K562 (cell line): ENCODE results near the gene ASB7. TPM values are rescaled to one million over a fixed set of nuclear protein-coding genes. Genes with fewer than 3 reads are reported as not detected.

Source experiments
- ATF4 ChIP-seq: fragments of 450-650 bp; formaldehyde crosslinking; IDR thresholded peaks from 2 replicates; pipeline ENCODE4 v1.4.0; 2022; ENCODE audit warnings: mild to moderate bottlenecking, moderate library complexity
- CREB5 ChIP-seq: fragments of 250-450 bp; sonication (Bioruptor Pico); IDR thresholded peaks from 2 replicates; pipeline ENCODE4 v1.5.0; 2020; ENCODE audit warnings: mild to moderate bottlenecking
- E2F1 ChIP-seq: sonication (generic); formaldehyde crosslinking; IDR thresholded peaks from 2 replicates; pipeline ENCODE4 v1.8.1; 2023; ENCODE audit warnings: mild to moderate bottlenecking, missing genetic modification reagents, moderate library complexity
- EHMT2 ChIP-seq: fragments of 450-650 bp; IDR thresholded peaks from 2 replicates; pipeline ENCODE4 v1.6.1; 2018; ENCODE audit warnings: antibody characterized with exemption
- ETS2 ChIP-seq: IDR thresholded peaks from 2 replicates; pipeline ENCODE4 v1.6.1; 2016; ENCODE audit warnings: borderline replicate concordance, missing genetic modification characterization, mild to moderate bottlenecking, moderate library complexity, missing compliant biosample characterization; ENCODE audit not compliant: poor library complexity, severe bottlenecking
- HINFP ChIP-seq: fragments of 450-650 bp; conservative IDR thresholded peaks from 2 replicates; pipeline ENCODE4 v1.6.1; 2016; ENCODE audit warnings: missing genetic modification characterization, low read depth, mild to moderate bottlenecking, control low read depth, missing compliant biosample characterization
- HIVEP1 ChIP-seq: fragments of 250-450 bp; sonication (Bioruptor Pico); IDR thresholded peaks from 2 replicates; pipeline ENCODE4 v1.4.0; 2020; ENCODE audit warnings: mild to moderate bottlenecking
- KAT8 ChIP-seq: fragments of 450-650 bp; IDR thresholded peaks from 2 replicates; pipeline ENCODE4 v1.6.1; 2016; ENCODE audit warnings: low read depth, mild to moderate bottlenecking
- KDM4B ChIP-seq, 2 experiments: fragments of 450-650 bp in 1 of 2; sonication (generic) in 1 of 2; IDR thresholded peaks; 2 replicates each; pipeline ENCODE4 v1.6.1; 2016 to 2017; ENCODE audit warnings: borderline replicate concordance in 2 of 2, antibody characterized with exemption in 1 of 2, low read depth in 1 of 2, mild to moderate bottlenecking in 1 of 2
- SNIP1 ChIP-seq: fragments of 450-650 bp; IDR thresholded peaks from 2 replicates; pipeline ENCODE4 v1.7.1; 2017; ENCODE audit warnings: low read depth, mild to moderate bottlenecking
- WHSC1 ChIP-seq: IDR thresholded peaks from one replicate; pipeline ENCODE4 v1.6.1; 2012; ENCODE audit warnings: low read length, control low read depth, inconsistent platforms
- ZBTB49 ChIP-seq: sonication (generic); formaldehyde crosslinking; IDR thresholded peaks from 2 replicates; pipeline ENCODE4 v1.8.0; 2022; ENCODE audit warnings: missing genetic modification reagents, mild to moderate bottlenecking, borderline replicate concordance
- ZFP91 ChIP-seq: sonication (generic); formaldehyde crosslinking; IDR thresholded peaks from 2 replicates; pipeline ENCODE4 v1.8.0; 2022; ENCODE audit warnings: mild to moderate bottlenecking, missing genetic modification reagents
- polyA plus RNA-seq, 8 experiments: library from polyadenylated mRNA; depleted of rRNA in 4 of 8; stranded (reverse) in 5 of 8; unstranded in 3 of 8; fragments of >200 nt; fragmentation: Nextera tagmentation in 2 of 8; fragmentation: Illumina TruSeq in 1 of 8; extraction: Ambion mirVana in 2 of 8; extraction: Trizol in 1 of 8; gene quantifications; 2 replicates each; pipeline versions ENCODE4 v1.2.1 to v1.2.3, GENCODE V29; 2011 to 2014; ENCODE audit warnings: inconsistent platforms in 1 of 8, missing spikeins in 1 of 8
- total RNA-seq, 7 experiments: library from RNA; depleted of rRNA in 6 of 7; stranded (reverse); fragments of >200 nt in 6 of 7; fragmentation: Illumina TruSeq in 2 of 7; extraction: Trizol in 2 of 7; gene quantifications; 2 replicates each; pipeline versions ENCODE4 v1.2.1 to v1.2.3, GENCODE V29; 2011 to 2021; ENCODE audit warnings: low replicate concordance in 1 of 7

Gene ASB7
- total and polyA plus RNA-seq, 9 of the 15 experiments (the other 6 are each of a cell fraction or from before 2014, with no cell fraction given), result 1.8 to 10.1 (median 6.8) TPM

GRCh38 chr15:100596792-100597191 lies 5.6 kb upstream of the ASB7 start (continued):
- TF ChIP-seq ETS2 (tag) (no peak), E2F1 (no peak), EHMT2 (no peak), ATF4 (no peak), HINFP (tag) (no peak), KDM4B (IDR thresholded peaks at IDR 0.05; ENCODE audit: borderline replicate concordance in 2 of 2, low read depth in 1 of 2) (no peak), ZFP91 (CRISPR knock-in tag) (no peak), WHSC1 (no peak), CREB5 (no peak), KAT8 (no peak), ZBTB49 (CRISPR knock-in tag) (no peak), HIVEP1 (CRISPR knock-in tag) (no peak), SNIP1 (no peak)
